GM19395 (cell line): ENCODE data around the gene GOLGA8S.
"Not testable (repeated sequence)": the region's sequence is repeated elsewhere in the genome, so short reads cannot be mapped to it uniquely, and the experiment has no call there.

Experiments used
- ATAC-seq: cut with Tn5 transposase; IDR thresholded peaks from one replicate; pipeline ENCODE4 v1.9.1; 2021; ENCODE audit warnings: mild to moderate bottlenecking, moderate library complexity; ENCODE audit not compliant: unreplicated experiment

Gene GOLGA8S

GRCh38 chr15:23395832-23396231, 41.3 kb downstream of the GOLGA8S start:
- no peak for ATAC-seq

DNA sequence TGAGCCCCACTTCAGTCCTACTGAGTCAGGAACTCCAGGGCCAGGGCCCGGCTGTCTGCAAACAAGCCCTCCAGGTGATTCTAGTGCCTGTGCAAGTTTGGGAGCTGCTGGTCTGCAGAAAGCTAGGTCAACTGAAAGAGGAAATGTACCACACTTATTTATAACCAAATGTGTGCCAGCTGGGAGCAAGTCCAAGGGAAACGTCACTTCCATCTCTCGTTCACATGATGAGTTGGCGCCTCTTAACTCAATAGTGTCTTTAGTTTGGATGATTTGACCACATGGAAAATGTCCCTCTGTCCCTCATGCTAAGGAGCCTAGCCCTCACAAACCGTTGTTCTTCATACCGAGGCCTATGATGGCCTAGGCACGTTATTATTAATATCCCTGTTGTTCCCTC, 43.2 kb downstream of the GOLGA8S start:
- ATAC-seq: no peak

GRCh38 chr15:23398357-23398756, 43.8 kb downstream of the GOLGA8S start:
- ATAC-seq: not testable (repeated sequence)

GRCh38 chr15:23399207-23399606, 44.7 kb downstream of the GOLGA8S start:
- ATAC-seq: not testable (repeated sequence)

DNA sequence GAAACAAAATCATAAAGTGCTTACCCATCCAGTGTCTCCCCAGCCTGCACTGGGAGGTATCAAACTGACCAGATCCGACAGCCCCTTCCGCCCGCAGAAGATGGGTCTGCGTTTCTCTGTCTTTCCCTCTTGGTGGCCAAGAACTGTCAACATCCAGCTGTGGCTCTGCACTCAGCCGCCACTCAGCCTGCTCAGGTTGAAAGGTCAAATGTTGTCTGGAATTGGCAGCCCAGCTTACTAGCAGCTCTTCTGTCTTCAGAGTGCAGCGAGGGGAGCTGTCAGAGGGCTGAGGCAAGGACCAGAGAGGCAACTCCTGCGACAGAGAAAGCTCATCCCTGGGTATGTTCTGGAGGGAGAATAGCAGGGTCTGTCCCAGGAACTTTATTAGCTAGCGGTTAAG, 47.1 kb downstream of the GOLGA8S start:
- no peak for ATAC-seq

GRCh38 chr15:23402140-23402539, 47.6 kb downstream of the GOLGA8S start:
- no peak for ATAC-seq

GRCh38 chr15:23402544-23402943, 48.0 kb downstream of the GOLGA8S start:
- ATAC-seq: no peak

DNA sequence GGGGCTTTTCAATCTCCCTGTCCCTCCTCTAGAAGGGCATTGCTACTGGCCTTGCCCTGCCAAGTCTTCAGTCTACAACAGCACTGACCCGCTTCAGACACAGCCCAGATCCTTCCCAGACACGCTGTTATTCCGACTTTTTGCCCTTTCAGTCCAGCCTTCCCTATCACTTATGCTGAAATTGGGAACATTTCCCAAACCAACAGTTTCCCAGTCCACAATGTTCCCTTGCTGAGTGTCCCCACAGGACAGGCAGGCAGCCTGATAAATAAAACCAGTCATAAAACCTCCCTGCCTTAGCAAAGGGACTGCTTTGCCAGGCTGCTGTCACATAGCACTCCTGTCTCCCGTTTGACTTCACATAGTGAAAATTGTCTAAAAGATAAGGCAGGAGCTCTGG, 49.0 kb downstream of the GOLGA8S start:
- ATAC-seq: no peak

DNA sequence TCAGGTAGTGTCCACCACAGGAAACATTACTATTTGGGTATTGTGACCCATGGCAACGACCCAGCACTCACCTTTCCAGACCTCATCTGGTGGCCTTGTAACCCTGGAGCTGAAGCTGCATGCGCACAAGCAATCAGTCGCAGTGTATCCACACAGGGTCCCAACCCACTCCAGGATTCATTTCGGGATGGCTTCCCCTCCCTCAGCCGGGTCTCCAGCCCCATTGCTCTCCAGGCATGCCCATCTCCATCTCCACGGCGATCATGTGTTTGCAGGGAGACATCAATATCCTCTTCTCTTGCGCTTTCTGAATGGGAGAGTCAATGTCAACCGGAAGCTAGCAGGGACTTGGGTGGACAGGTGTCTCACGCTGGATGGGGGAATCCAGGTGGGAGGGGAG, 57.3 kb downstream of the GOLGA8S start:
- no peak for ATAC-seq

DNA sequence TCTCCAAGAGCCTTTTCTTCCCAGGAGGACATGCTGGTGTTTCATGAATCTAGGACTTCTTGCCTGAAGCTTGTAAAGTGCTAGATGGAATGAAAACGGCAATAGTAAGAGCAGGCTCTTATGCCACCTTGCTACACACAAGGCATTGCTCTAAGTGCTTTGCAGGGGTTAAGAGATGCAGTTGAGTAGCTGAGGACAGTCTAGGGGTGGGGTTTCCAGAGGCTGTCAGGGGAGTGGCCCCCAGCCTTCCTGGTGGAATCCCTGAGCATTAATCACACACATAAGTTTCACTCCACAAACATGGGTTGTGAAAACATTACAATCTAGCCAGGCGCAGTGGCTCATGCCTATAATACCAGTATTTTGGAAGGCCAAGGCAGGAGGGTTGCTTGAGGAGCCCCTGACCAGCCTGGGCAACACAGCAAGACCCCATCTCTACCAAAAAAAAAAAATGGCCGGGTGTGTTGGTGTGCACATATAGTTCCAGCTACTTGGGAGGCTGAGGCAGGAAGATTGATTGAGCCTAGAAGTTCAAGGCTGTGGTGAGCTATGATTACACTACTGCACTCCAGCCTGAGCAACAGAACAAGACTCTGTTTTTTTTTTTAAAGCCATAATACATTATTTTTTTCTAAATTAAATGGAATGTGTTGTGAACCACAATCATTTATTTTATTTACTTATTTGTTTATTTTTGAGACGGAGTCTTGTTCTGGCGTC, 58.5 kb downstream of the GOLGA8S start:
- not testable (repeated sequence) for ATAC-seq
